ENCODE results near the gene AKAP12. TPM values are rescaled to one million over a fixed set of nuclear protein-coding genes. Genes with fewer than 3 reads are reported as not detected.

AKAP12 gene
- polyA plus RNA-seq, 1 donor from 2014 or later = 21.5 TPM

DNA sequence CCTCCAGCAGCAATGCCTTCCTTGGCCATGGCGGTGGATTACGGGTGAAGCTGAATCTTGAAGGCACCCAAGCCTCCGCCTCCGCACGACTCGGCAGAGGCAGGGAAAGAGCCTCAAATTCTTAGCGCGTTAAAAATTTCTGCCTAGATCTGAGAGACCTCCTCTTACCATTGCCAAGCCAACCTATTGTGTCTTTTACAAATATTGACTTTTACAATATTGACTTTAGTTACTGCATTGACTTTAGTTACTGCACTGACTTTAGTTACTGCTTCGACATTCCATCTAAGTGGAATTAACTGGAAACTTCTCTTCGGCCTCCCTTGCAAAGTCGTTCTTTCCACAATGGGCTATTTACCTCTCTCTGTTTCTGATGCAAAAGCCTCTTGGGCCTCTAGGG, 13.8 kb upstream of the AKAP12 start:
- Histone ChIP-seq H3K36me3 (ENCODE audit: insufficient read depth, low read length) (no peaks in the 10 kb centered on the region), H3K9ac (ENCODE audit: low read length) (no peak overlapping the region), H3K9me2 (ENCODE audit: insufficient read depth, low read length) (no peaks in the 10 kb centered on the region), H3K4me2 (ENCODE audit: low read length) (no peak overlapping the region), H2AFZ (ENCODE audit: low read depth, low read length) (no peak overlapping the region), H3K79me2 (replicated peaks; ENCODE audit: insufficient read depth, low read length) (no peaks in the 10 kb centered on the region), H3K27me3 (ENCODE audit: insufficient read depth, low read depth, low read length) (no peaks in the 10 kb centered on the region), H3K4me3 (ENCODE audit: low read length) (no peak overlapping the region), H3K9me3 (ENCODE audit: low read length) (no peaks in the 10 kb centered on the region), H4K20me1 (ENCODE audit: insufficient read depth) (no peaks in the 10 kb centered on the region), H3F3A (ENCODE audit: insufficient read depth, low read length, poor library complexity, severe bottlenecking) (no peaks in the 10 kb centered on the region), H3K27ac (ENCODE audit: low read length) (no peak overlapping the region)
- TF ChIP-seq EZH2 (IDR thresholded peaks at IDR 0.05; ENCODE audit: borderline replicate concordance, insufficient read depth, low read length, poor library complexity, severe bottlenecking) = no peak
- no peak for TF ChIP-seq MXI1 (conservative IDR thresholded peaks at IDR 0.05; ENCODE audit: poor library complexity, severe bottlenecking)
- no peak for TF ChIP-seq SMC3 (conservative IDR thresholded peaks at IDR 0.05; ENCODE audit: poor library complexity)
- TF ChIP-seq EP300 (conservative IDR thresholded peaks at IDR 0.05; ENCODE audit: poor library complexity, severe bottlenecking) = no peak
- TF ChIP-seq, protein P1, sequence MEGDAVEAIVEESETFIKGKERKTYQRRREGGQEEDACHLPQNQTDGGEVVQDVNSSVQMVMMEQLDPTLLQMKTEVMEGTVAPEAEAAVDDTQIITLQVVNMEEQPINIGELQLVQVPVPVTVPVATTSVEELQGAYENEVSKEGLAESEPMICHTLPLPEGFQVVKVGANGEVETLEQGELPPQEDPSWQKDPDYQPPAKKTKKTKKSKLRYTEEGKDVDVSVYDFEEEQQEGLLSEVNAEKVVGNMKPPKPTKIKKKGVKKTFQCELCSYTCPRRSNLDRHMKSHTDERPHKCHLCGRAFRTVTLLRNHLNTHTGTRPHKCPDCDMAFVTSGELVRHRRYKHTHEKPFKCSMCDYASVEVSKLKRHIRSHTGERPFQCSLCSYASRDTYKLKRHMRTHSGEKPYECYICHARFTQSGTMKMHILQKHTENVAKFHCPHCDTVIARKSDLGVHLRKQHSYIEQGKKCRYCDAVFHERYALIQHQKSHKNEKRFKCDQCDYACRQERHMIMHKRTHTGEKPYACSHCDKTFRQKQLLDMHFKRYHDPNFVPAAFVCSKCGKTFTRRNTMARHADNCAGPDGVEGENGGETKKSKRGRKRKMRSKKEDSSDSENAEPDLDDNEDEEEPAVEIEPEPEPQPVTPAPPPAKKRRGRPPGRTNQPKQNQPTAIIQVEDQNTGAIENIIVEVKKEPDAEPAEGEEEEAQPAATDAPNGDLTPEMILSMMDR (IDR thresholded peaks at IDR 0.05; ENCODE audit: poor library complexity, severe bottlenecking) = no peak
- TF ChIP-seq TAF1 (IDR thresholded peaks at IDR 0.05; ENCODE audit: low read depth) = no peak
- no peak for TF ChIP-seq RAD21 (conservative IDR thresholded peaks at IDR 0.05)
- TF ChIP-seq, protein P2, sequence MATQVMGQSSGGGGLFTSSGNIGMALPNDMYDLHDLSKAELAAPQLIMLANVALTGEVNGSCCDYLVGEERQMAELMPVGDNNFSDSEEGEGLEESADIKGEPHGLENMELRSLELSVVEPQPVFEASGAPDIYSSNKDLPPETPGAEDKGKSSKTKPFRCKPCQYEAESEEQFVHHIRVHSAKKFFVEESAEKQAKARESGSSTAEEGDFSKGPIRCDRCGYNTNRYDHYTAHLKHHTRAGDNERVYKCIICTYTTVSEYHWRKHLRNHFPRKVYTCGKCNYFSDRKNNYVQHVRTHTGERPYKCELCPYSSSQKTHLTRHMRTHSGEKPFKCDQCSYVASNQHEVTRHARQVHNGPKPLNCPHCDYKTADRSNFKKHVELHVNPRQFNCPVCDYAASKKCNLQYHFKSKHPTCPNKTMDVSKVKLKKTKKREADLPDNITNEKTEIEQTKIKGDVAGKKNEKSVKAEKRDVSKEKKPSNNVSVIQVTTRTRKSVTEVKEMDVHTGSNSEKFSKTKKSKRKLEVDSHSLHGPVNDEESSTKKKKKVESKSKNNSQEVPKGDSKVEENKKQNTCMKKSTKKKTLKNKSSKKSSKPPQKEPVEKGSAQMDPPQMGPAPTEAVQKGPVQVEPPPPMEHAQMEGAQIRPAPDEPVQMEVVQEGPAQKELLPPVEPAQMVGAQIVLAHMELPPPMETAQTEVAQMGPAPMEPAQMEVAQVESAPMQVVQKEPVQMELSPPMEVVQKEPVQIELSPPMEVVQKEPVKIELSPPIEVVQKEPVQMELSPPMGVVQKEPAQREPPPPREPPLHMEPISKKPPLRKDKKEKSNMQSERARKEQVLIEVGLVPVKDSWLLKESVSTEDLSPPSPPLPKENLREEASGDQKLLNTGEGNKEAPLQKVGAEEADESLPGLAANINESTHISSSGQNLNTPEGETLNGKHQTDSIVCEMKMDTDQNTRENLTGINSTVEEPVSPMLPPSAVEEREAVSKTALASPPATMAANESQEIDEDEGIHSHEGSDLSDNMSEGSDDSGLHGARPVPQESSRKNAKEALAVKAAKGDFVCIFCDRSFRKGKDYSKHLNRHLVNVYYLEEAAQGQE (IDR thresholded peaks at IDR 0.05; ENCODE audit: borderline replicate concordance) = no peak
- no peak for TF ChIP-seq POLR2AphosphoS5 (IDR thresholded peaks at IDR 0.05)

DNA sequence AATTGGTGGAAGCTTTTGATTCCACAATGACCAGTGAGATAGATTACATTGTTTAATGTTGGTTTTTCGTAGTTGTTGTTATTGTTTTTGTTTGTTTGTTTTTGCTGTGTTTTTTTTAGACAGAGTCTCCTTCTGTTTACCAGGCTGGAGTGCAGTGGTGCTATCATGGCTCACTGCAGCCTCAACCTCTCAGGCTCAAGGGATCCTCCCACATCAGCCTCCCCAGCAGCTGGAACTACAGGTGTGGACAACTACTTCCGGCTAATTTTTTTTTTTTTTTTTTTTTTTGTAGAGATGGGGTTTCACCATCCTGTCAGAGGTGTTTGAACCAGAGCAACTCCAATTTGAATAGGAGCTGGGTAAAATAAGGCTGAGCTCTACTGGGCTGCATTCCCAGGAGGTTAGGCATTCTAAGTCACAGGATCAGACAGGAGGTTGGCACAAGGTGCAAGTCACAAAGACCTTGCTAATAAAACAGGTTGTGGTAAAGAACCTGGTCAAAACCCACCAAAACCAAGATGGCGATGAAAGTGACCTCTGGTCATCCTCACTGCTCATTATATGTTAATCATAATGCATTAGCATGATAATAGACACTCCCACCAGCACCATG, 10.9 kb upstream of the AKAP12 start:
- H3K9ac ChIP-seq (ENCODE audit: low read length) = no peak overlapping the region
- no peaks in the 10 kb centered on the region for H3K9me3 ChIP-seq (ENCODE audit: low read length)
- no peaks in the 10 kb centered on the region for H3K36me3 ChIP-seq (ENCODE audit: insufficient read depth, low read length)
- no peaks in the 10 kb centered on the region for H3K27me3 ChIP-seq (ENCODE audit: insufficient read depth, low read depth, low read length)
- H3K27ac ChIP-seq (ENCODE audit: low read length) = no peak overlapping the region
- no peak overlapping the region for H3K4me3 ChIP-seq (ENCODE audit: low read length)
- TF ChIP-seq MXI1 (conservative IDR thresholded peaks at IDR 0.05; ENCODE audit: poor library complexity, severe bottlenecking) (no peak), TAF1 (IDR thresholded peaks at IDR 0.05; ENCODE audit: low read depth) (no peak), POLR2AphosphoS5 (IDR thresholded peaks at IDR 0.05) (no peak)
- H4K20me1 ChIP-seq (ENCODE audit: insufficient read depth) = no peaks in the 10 kb centered on the region
- H3F3A ChIP-seq (ENCODE audit: insufficient read depth, low read length, poor library complexity, severe bottlenecking) = no peaks in the 10 kb centered on the region
- H3K9me2 ChIP-seq (ENCODE audit: insufficient read depth, low read length) = no peaks in the 10 kb centered on the region
- H3K4me2 ChIP-seq (ENCODE audit: low read length) = no peak overlapping the region
- no peaks in the 10 kb centered on the region for H3K79me2 ChIP-seq (replicated peaks; ENCODE audit: insufficient read depth, low read length)
- no peak overlapping the region for H2AFZ ChIP-seq (ENCODE audit: low read depth, low read length)

All from neural cell (in vitro differentiated cells).